Measurements from ENCODE around the gene ITGA8. TPM values are rescaled to one million over a fixed set of nuclear protein-coding genes. Genes with fewer than 3 reads are reported as not detected.
"Not testable (repeated sequence)": the region's sequence is repeated elsewhere in the genome, so short reads cannot be mapped to it uniquely, and the experiment has no call there.

ITGA8 gene
- polyA plus RNA-seq, 3 donors = not detected

DNA sequence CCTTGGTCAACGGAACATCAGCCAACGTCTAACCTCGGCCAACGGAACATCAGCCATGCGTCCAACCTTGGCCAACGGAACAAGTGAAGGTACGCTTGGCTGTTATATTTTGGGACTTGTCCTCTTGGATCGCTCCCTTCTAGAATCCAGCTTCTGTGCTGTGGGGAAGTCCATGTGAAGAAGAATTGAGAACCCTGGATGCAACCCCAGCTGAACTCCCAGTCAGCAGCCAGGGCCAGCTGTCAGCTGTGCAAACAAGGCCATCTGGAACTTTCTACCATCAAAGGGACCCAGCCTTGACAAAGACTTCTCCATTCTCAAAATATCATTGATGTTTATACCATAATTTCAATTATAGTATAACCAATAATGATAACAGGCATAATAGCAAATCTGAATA, 43.3 kb upstream of the ITGA8 start:
- no peaks in the 10 kb centered on the region for H3K4me1 ChIP-seq (ENCODE audit: control insufficient read depth in 1 of 2, insufficient read depth in 2 of 2, low read length in 2 of 2)
- H3K4me3 ChIP-seq (replicated peaks in 1 of 3; ENCODE audit: low read depth in 2 of 3, low read length in 3 of 3) = no peak overlapping the region
- no peaks in the 10 kb centered on the region for H3K27me3 ChIP-seq (ENCODE audit: control insufficient read depth in 2 of 2, insufficient read depth in 2 of 2, low read length in 2 of 2)
- no peak overlapping the region for H2AFZ ChIP-seq (ENCODE audit: insufficient read depth, low read depth, low read length, poor library complexity, severe bottlenecking)
- intact Hi-C loops (cut with micrococcal nuclease) = no loop called here
- no peak for DNase-seq
- peaks cover 2 to 28% (median 10%) of the 10 kb centered on the region in 7 donors for H3K9me3 Mint-ChIP-seq
- H3K4me3 Mint-ChIP-seq = no peak overlapping the region
- peaks cover 0 to 8% (median 3%) of the 10 kb centered on the region in 3 donors for H3K27me3 Mint-ChIP-seq (ENCODE audit: low read depth in 3 of 3)
- no peaks in the 10 kb centered on the region for H4K20me1 ChIP-seq (ENCODE audit: insufficient read depth, low read length)
- no peak overlapping the region for H3K9ac ChIP-seq (ENCODE audit: insufficient read depth, low read length, poor library complexity, severe bottlenecking)
- no peaks in the 10 kb centered on the region for H3K36me3 Mint-ChIP-seq
- no peak overlapping the region for H3K4me2 ChIP-seq (replicated peaks; ENCODE audit: extremely low read depth, low read length, poor library complexity, severe bottlenecking)
- no peak overlapping the region for H3K27ac ChIP-seq (ENCODE audit: low read depth in 1 of 2, low read length in 2 of 2)
- no peaks in the 10 kb centered on the region for H3K4me1 Mint-ChIP-seq
- 93% methylated on average over 7 of the region's 8 CpGs for WGBS (ENCODE audit: insufficient coverage)
- no peaks in the 10 kb centered on the region for H3K36me3 ChIP-seq (replicated peaks in 1 of 2; ENCODE audit: control insufficient read depth in 1 of 2, insufficient read depth in 2 of 2, low read length in 2 of 2)
- TF ChIP-seq, protein P1, sequence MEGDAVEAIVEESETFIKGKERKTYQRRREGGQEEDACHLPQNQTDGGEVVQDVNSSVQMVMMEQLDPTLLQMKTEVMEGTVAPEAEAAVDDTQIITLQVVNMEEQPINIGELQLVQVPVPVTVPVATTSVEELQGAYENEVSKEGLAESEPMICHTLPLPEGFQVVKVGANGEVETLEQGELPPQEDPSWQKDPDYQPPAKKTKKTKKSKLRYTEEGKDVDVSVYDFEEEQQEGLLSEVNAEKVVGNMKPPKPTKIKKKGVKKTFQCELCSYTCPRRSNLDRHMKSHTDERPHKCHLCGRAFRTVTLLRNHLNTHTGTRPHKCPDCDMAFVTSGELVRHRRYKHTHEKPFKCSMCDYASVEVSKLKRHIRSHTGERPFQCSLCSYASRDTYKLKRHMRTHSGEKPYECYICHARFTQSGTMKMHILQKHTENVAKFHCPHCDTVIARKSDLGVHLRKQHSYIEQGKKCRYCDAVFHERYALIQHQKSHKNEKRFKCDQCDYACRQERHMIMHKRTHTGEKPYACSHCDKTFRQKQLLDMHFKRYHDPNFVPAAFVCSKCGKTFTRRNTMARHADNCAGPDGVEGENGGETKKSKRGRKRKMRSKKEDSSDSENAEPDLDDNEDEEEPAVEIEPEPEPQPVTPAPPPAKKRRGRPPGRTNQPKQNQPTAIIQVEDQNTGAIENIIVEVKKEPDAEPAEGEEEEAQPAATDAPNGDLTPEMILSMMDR (IDR thresholded peaks at IDR 0.05) = no peak
- no peaks in the 10 kb centered on the region for H3K9me3 ChIP-seq (replicated peaks in 1 of 2; ENCODE audit: control insufficient read depth in 1 of 2, insufficient read depth in 1 of 2, low read length in 2 of 2)
- H3K27ac Mint-ChIP-seq = no peak overlapping the region
- H3K79me2 ChIP-seq (ENCODE audit: insufficient read depth, low read length) = no peaks in the 10 kb centered on the region

DNA sequence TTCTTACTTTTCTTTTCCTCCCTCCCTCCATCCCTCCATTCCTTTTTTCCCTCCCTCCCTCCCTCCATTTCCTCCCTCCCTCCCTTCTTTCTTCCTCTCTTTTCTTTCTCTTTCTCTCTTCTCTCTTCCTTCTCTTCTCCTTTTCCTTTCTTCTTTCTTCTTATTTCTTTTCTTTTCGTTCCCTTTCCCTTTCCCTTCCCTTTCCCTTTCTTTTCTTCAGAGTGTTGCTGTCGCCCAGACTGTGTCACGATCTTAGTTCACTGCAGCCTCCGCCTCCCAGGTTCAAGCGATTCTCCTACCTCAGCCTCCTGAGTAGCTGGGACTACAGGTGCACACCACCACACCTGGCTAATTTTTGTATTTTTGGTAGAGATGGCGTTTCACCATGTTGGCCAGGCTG, 42.5 kb upstream of the ITGA8 start:
- H3K79me2 ChIP-seq (ENCODE audit: insufficient read depth, low read length); H3K4me3 Mint-ChIP-seq; H3K27me3 ChIP-seq (ENCODE audit: control insufficient read depth in 2 of 2, insufficient read depth in 2 of 2, low read length in 2 of 2); DNase-seq; H2AFZ ChIP-seq (ENCODE audit: insufficient read depth, low read depth, low read length, poor library complexity, severe bottlenecking); H3K27ac Mint-ChIP-seq; H3K9me3 ChIP-seq (replicated peaks in 1 of 2; ENCODE audit: control insufficient read depth in 1 of 2, insufficient read depth in 1 of 2, low read length in 2 of 2); H4K20me1 ChIP-seq (ENCODE audit: insufficient read depth, low read length); H3K36me3 Mint-ChIP-seq; H3K4me1 ChIP-seq (ENCODE audit: control insufficient read depth in 1 of 2, insufficient read depth in 2 of 2, low read length in 2 of 2); H3K4me3 ChIP-seq (replicated peaks in 1 of 3; ENCODE audit: low read depth in 2 of 3, low read length in 3 of 3); intact Hi-C loops (cut with micrococcal nuclease); H3K4me1 Mint-ChIP-seq; H3K9ac ChIP-seq (ENCODE audit: insufficient read depth, low read length, poor library complexity, severe bottlenecking); H3K36me3 ChIP-seq (replicated peaks in 1 of 2; ENCODE audit: control insufficient read depth in 1 of 2, insufficient read depth in 2 of 2, low read length in 2 of 2); H3K27ac ChIP-seq (ENCODE audit: low read depth in 1 of 2, low read length in 2 of 2); H3K27me3 Mint-ChIP-seq (ENCODE audit: low read depth in 3 of 3); H3K4me2 ChIP-seq (replicated peaks; ENCODE audit: extremely low read depth, low read length, poor library complexity, severe bottlenecking): not testable (repeated sequence)
- 83% methylated on average over 2 of the region's 6 CpGs for WGBS (ENCODE audit: insufficient coverage)
- H3K9me3 Mint-ChIP-seq = peaks cover 2 to 28% (median 10%) of the 10 kb centered on the region in 7 donors

DNA sequence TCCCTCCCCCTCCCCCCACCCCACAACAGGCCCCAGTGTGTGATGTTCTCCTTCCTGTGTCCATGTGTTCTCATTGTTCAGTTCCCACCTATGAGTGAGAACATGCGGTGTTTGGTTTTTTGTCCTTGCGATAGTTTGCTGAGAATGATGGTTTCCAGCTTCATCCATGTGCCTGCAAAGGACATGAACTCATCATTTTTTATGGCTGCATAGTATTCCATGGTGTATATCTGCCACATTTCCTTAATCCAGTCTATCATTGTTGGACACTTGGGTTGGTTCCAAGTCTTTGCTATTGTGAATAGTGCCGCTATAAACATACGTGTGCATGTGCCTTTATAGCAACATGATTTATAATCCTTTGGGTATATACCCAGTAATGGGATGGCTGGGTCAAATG, 41.5 kb upstream of the ITGA8 start:
- H3K79me2 ChIP-seq (ENCODE audit: insufficient read depth, low read length); H3K4me1 ChIP-seq (ENCODE audit: control insufficient read depth in 1 of 2, insufficient read depth in 2 of 2, low read length in 2 of 2); H3K4me1 Mint-ChIP-seq; H3K4me3 ChIP-seq (replicated peaks in 1 of 3; ENCODE audit: low read depth in 2 of 3, low read length in 3 of 3); H3K27ac ChIP-seq (ENCODE audit: low read depth in 1 of 2, low read length in 2 of 2); H3K27me3 ChIP-seq (ENCODE audit: control insufficient read depth in 2 of 2, insufficient read depth in 2 of 2, low read length in 2 of 2); H3K9ac ChIP-seq (ENCODE audit: insufficient read depth, low read length, poor library complexity, severe bottlenecking); H2AFZ ChIP-seq (ENCODE audit: insufficient read depth, low read depth, low read length, poor library complexity, severe bottlenecking); H3K4me3 Mint-ChIP-seq; intact Hi-C loops (cut with micrococcal nuclease); DNase-seq; H3K27ac Mint-ChIP-seq; H4K20me1 ChIP-seq (ENCODE audit: insufficient read depth, low read length); H3K4me2 ChIP-seq (replicated peaks; ENCODE audit: extremely low read depth, low read length, poor library complexity, severe bottlenecking); H3K27me3 Mint-ChIP-seq (ENCODE audit: low read depth in 3 of 3); H3K36me3 Mint-ChIP-seq; H3K36me3 ChIP-seq (replicated peaks in 1 of 2; ENCODE audit: control insufficient read depth in 1 of 2, insufficient read depth in 2 of 2, low read length in 2 of 2); H3K9me3 ChIP-seq (replicated peaks in 1 of 2; ENCODE audit: control insufficient read depth in 1 of 2, insufficient read depth in 1 of 2, low read length in 2 of 2): not testable (repeated sequence)
- no CpG with 5 or more reads among the region's 4 CpGs for WGBS (ENCODE audit: insufficient coverage)
- H3K9me3 Mint-ChIP-seq = peaks cover 2 to 21% (median 10%) of the 10 kb centered on the region in 7 donors
